Psoas muscle (tissue), 8 donors: ENCODE data around the gene EID2. TPM values are rescaled to one million over a fixed set of nuclear protein-coding genes. Genes with fewer than 3 reads are reported as not detected.
A peak's percentile ranks its signal among the peaks of the same experiment; 100 is the strongest.

ENCODE experiments used
- ATAC-seq, 4 donors: fragments of 200-7000 bp; cut with Tn5 transposase; one replicate each; pipeline ENCODE4 v1.9.1; 2020; ENCODE audit warnings: moderate library complexity in 3 of 4, mild to moderate bottlenecking in 2 of 4
- DNase-seq, 2 donors: peaks; one replicate each; pipeline ENCODE4 v3.0.0-alpha.2; 2020
- H3K27ac ChIP-seq: fragments of 200-600 bp; one replicate; pipeline ENCODE4 v1.8.0; 2022
- H3K27me3 ChIP-seq, 3 donors: fragments of 200-600 bp in 1 of 3; one replicate each; pipeline versions ENCODE4 v1.6.1 to v1.8.0; 2013 to 2022; ENCODE audit warnings: low read length in 2 of 3, mild to moderate bottlenecking in 2 of 3, moderate library complexity in 1 of 3; ENCODE audit not compliant: insufficient read depth in 3 of 3
- H3K36me3 ChIP-seq, 2 donors: fragments of 200-600 bp in 1 of 2; one replicate each; pipeline versions ENCODE4 v1.6.1 to v1.8.0; 2013 to 2022; ENCODE audit warnings: low read depth in 1 of 2, mild to moderate bottlenecking in 1 of 2, moderate library complexity in 1 of 2; ENCODE audit not compliant: insufficient read depth in 1 of 2
- H3K4me1 ChIP-seq: fragments of 200-600 bp; one replicate; pipeline ENCODE4 v1.8.0; 2022
- H3K4me3 ChIP-seq: fragments of 200-600 bp; one replicate; pipeline ENCODE4 v1.8.0; 2022; ENCODE audit warnings: mild to moderate bottlenecking
- H3K9me3 ChIP-seq: fragments of 200-600 bp; one replicate; pipeline ENCODE4 v1.8.0; 2022
- WGBS, 3 donors: extraction: QIAGEN DNeasy Blood & Tissue Kit; methylation state at CpG; one replicate each; pipeline versions ENCODE4 v1.1.6 to v1.1.7; 2013; 5-methylcytosine and 5-hydroxymethylcytosine counted together
- intact Hi-C, 2 donors: fragments of 100-400 bp; cut with DNase I; formaldehyde crosslinking; loops; one replicate each; pipeline versions ENCODE4 v1.11.0 to v1.14.2; 2022
- long read RNA-seq, 2 donors: library from polyadenylated mRNA; unstranded; transcript quantifications; one replicate each; pipeline ENCODE4 v2.0.0, GENCODE V29; 2021
- polyA plus RNA-seq, 3 donors: library from polyadenylated mRNA; stranded (reverse); fragments of 200-250 nt; gene quantifications; one replicate each; pipeline ENCODE4 v1.2.3, GENCODE V29; 2013
- total RNA-seq, 4 donors: library from RNA; stranded (reverse); fragmentation: NEBNext Ultra II Directional in 2 of 4; extraction: Animal tissue kit (Norgen Biotek cat#: 25700) in 2 of 4; gene quantifications; one replicate each; pipeline versions ENCODE4 v1.2.1 to v1.2.4, GENCODE V29; 2021 to 2023
- TF ChIP-seq, protein P1 (sequence below): fragments of 200-600 bp; IDR thresholded peaks from one replicate; pipeline ENCODE4 v1.8.0; 2022; ENCODE audit warnings: antibody characterized with exemption
- donor health status: healthy with polysubstance abuse.
- donor health status: DM: no; HTN: no; CAD: no; lungs with moderate emphysema.
- donor health status: Bipolar disorder and iron deficiency.
- donor health status: healthy.
- donor health status: DM: yes; HTN: yes; CAD: no.
- donor health status: DM: no; HTN: no; CAD: no.
- donor health status: DM: no; HTN: no; CAD: no.
- donor health status: DM: yes; HTN: yes; CAD: no.

EID2 gene
- total RNA-seq (10 to 100 TPM in 3 of 4 donors, 1 to 10 TPM in 1; 7.6 to 13.2 (median 10.8) TPM), polyA plus RNA-seq (10 to 100 TPM in 1 of 3 donors, 1 to 10 TPM in 2; 7.7 to 15.7 (median 9.3) TPM)
- long read RNA-seq, donor 1, transcript EID2-201 (1 exons, 1,629 nt): major isoform, 7 of 7 reads
- long read RNA-seq, donor 1, partial matches to known transcripts: 0 of 7 reads
- long read RNA-seq, donor 1, other reads (novel, unspliced or antisense): 0 of 7 reads
- long read RNA-seq, donor 2, transcript EID2-201 (1 exons, 1,629 nt): major isoform, 22 of 22 reads
- long read RNA-seq, donor 2, partial matches to known transcripts: 0 of 22 reads
- long read RNA-seq, donor 2, other reads (novel, unspliced or antisense): 0 of 22 reads

GRCh38 chr19:39539518-39540332 lies at the start of gene EID2:
Gene EID2 (minus strand): TSS chr19:39540161. CDS start chr19:39540079, 82 bp downstream.
- peak; percentile 95 to 98 for DNase-seq
- TF ChIP-seq, protein P1, sequence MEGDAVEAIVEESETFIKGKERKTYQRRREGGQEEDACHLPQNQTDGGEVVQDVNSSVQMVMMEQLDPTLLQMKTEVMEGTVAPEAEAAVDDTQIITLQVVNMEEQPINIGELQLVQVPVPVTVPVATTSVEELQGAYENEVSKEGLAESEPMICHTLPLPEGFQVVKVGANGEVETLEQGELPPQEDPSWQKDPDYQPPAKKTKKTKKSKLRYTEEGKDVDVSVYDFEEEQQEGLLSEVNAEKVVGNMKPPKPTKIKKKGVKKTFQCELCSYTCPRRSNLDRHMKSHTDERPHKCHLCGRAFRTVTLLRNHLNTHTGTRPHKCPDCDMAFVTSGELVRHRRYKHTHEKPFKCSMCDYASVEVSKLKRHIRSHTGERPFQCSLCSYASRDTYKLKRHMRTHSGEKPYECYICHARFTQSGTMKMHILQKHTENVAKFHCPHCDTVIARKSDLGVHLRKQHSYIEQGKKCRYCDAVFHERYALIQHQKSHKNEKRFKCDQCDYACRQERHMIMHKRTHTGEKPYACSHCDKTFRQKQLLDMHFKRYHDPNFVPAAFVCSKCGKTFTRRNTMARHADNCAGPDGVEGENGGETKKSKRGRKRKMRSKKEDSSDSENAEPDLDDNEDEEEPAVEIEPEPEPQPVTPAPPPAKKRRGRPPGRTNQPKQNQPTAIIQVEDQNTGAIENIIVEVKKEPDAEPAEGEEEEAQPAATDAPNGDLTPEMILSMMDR: peak; percentile 83
- no peaks in the 10 kb centered on the region for H3K27me3 ChIP-seq
- intact Hi-C loops: loop anchor here (10.0 kb wide), 2 partner anchors 95 to 195 kb away; partner anchors contain the start of genes SUPT5H (in 2 of the 2) and SAMD4B (in 1 of the 2)
- no peaks in the 10 kb centered on the region for H3K9me3 ChIP-seq
- 0% methylated on average over 46 to 84 of the region's 84 CpGs for WGBS, 3 donors
- H3K4me3 ChIP-seq: peak within 1 kb of the TSS; percentile 92
- ATAC-seq: peak; percentile 99
- no peaks in the 10 kb centered on the region for H3K36me3 ChIP-seq
- peak within 1 kb of the TSS; percentile 91 for H3K27ac ChIP-seq
- H3K4me1 ChIP-seq: peaks cover 21% of the 10 kb centered on the region

DNA sequence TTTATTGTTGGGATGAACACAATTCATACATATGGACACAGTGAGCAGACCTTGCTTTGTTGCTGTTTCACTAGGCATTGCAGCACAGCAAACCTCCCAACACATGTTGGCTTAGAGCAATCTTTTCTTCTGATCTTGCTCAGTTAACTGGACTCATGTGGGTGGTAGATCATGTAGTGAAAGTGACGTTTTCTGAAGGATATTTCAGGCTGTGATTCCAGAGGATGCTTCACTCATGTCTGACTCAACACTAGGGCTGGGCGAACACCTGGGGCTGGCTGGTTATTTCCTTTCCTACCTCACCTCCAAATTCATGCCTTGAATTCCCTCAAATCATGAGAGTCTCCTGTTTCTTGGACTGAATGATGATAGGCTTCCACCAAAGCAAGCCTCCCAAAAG lies 48.1 kb upstream of the EID2 start:
- ATAC-seq: no peak
- intact Hi-C loops: no loop called here

GRCh38 chr19:39587496-39587895 lies 47.5 kb upstream of the EID2 start:
- Histone ChIP-seq H3K4me1 (no peaks in the 10 kb centered on the region), H3K9me3 (no peaks in the 10 kb centered on the region), H3K27ac (no peak overlapping the region), H3K27me3 (peaks cover 0 to 14% (median 2%) of the 10 kb centered on the region in 3 donors), H3K36me3 (no peaks in the 10 kb centered on the region), H3K4me3 (no peak overlapping the region)
- WGBS, 3 donors: 61 to 67% (median 61%) methylated on average over 4 of the region's 4 CpGs
- TF ChIP-seq, protein P1: no peak
- no peak for ATAC-seq
- DNase-seq: no peak
- intact Hi-C loops: no loop called here

More for the DNA sequence above, 48.1 kb upstream of the EID2 start:
- Histone ChIP-seq H3K4me3 (no peak overlapping the region), H3K9me3 (no peaks in the 10 kb centered on the region), H3K4me1 (no peaks in the 10 kb centered on the region), H3K36me3 (no peaks in the 10 kb centered on the region), H3K27me3 (peaks cover 0 to 14% (median 2%) of the 10 kb centered on the region in 3 donors), H3K27ac (no peak overlapping the region)
- TF ChIP-seq, protein P1: no peak
- WGBS, 3 donors: 29 to 36% (median 30%) methylated on average over 2 of the region's 2 CpGs
- no peak for DNase-seq

GRCh38 chr19:39582891-39583625 lies 43.1 kb upstream of the EID2 start:
- TF ChIP-seq, protein P1: no peak
- no peaks in the 10 kb centered on the region for H3K36me3 ChIP-seq
- H3K4me1 ChIP-seq: no peaks in the 10 kb centered on the region
- ATAC-seq: no peak
- H3K9me3 ChIP-seq: no peaks in the 10 kb centered on the region
- no peak overlapping the region for H3K27ac ChIP-seq
- 58 to 66% (median 61%) methylated on average over 8 of the region's 8 CpGs for WGBS, 3 donors
- intact Hi-C loops: no loop called here
- no peak for DNase-seq
- no peak overlapping the region for H3K4me3 ChIP-seq
- peaks cover 0 to 9% (median 0%) of the 10 kb centered on the region in 3 donors for H3K27me3 ChIP-seq
